HG03469 (cell line): ENCODE results near the gene SPG7.
"Not testable (repeated sequence)": the region's sequence is repeated elsewhere in the genome, so short reads cannot be mapped to it uniquely, and the experiment has no call there.

Experiments
- ATAC-seq: cut with Tn5 transposase; IDR thresholded peaks from one replicate; pipeline ENCODE4 v1.9.1; 2021; ENCODE audit warnings: mild to moderate bottlenecking, moderate library complexity, moderate number of reproducible peaks; ENCODE audit not compliant: unreplicated experiment

The SPG7 gene

GRCh38 chr16:89561142-89561883, 53.1 kb downstream of the SPG7 start:
- ATAC-seq = no peak

GRCh38 chr16:89561884-89562599, 53.8 kb downstream of the SPG7 start:
- no peak for ATAC-seq

GRCh38 chr16:89562939-89563338, 54.7 kb downstream of the SPG7 start:
- ATAC-seq = no peak

GRCh38 chr16:89563639-89564392, 55.6 kb downstream of the SPG7 start:
- ATAC-seq = no peak

GRCh38 chr16:89564476-89565255, 56.5 kb downstream of the SPG7 start:
- ATAC-seq = no peak

GRCh38 chr16:89565256-89565505, 57.0 kb downstream of the SPG7 start:
- no peak for ATAC-seq

GRCh38 chr16:89565506-89566372, 57.5 kb downstream of the SPG7 start:
- ATAC-seq = no peak

GRCh38 chr16:89567656-89568594, 59.7 kb downstream of the SPG7 start:
- no peak for ATAC-seq

- ATAC-seq = no peak
Measured at GRCh38 chr16:89569506-89570341, 61.5 kb downstream of the SPG7 start.

- ATAC-seq = no peak
Measured at GRCh38 chr16:89570342-89570923, 62.2 kb downstream of the SPG7 start.

- ATAC-seq = not testable (repeated sequence)
Measured at GRCh38 chr16:89570983-89571598, 62.9 kb downstream of the SPG7 start.

- no peak for ATAC-seq
Measured at GRCh38 chr16:89571636-89572035, 63.4 kb downstream of the SPG7 start.

- ATAC-seq = no peak
Measured at GRCh38 chr16:89572073-89572484, 63.9 kb downstream of the SPG7 start.

GRCh38 chr16:89572485-89573205, 64.4 kb downstream of the SPG7 start:
- no peak for ATAC-seq

- no peak for ATAC-seq
Measured at GRCh38 chr16:89573826-89574680, 65.8 kb downstream of the SPG7 start.
